A549 (cell line): ENCODE measurements around the gene TCN2. TPM values are rescaled to one million over a fixed set of nuclear protein-coding genes. Genes with fewer than 3 reads are reported as not detected.

Source experiments
- ATAC-seq, 2 experiments: fragments of 200-7000 bp in 1 of 2; fragments of >200 bp in 1 of 2; cut with Nextera tagmentation in 1 of 2; cut with Tn5 transposase in 1 of 2; 3 replicates each; pipeline versions ENCODE4 v1.8.0 to v1.9.1; 2018 to 2020; ENCODE audit warnings: mild to moderate bottlenecking in 1 of 2, moderate library complexity in 1 of 2
- CTCF ChIA-PET: fragments of 300-600 bp; sonication (Branson Sonifier 250); formaldehyde crosslinking; extraction: SDS; loops from one replicate; lab custom pipeline; 2021; ENCODE audit warnings: antibody characterized with exemption, inconsistent platforms; lab: Yijun Ruan, JAX
- POLR2A ChIA-PET: fragments of 350-600 bp; formaldehyde crosslinking; extraction: SDS; loops from one replicate; lab custom pipeline; 2021; ENCODE audit warnings: antibody characterized with exemption, inconsistent platforms; lab: Yijun Ruan, JAX
- DNase-seq, 2 experiments: peaks; one replicate each; pipeline versions ENCODE4 v3.0.0 to v3.0.0-alpha.2; 2011 to 2016; ENCODE audit warnings: low read depth in 1 of 2, low spot score in 1 of 2
- FAIRE-seq: peaks from 2 replicates; lab custom pipeline; 2011; peaks lifted over from hg19 to GRCh38; lab: Jason Lieb, UNC
- H3K27ac ChIP-seq, 2 experiments: fragments of >200 bp; sonication (Bioruptor Twin); formaldehyde crosslinking; 3 replicates each; pipeline ENCODE4 v1.5.1; 2016 to 2017
- H3K4me1 ChIP-seq: fragments of >200 bp; sonication (Bioruptor Twin); formaldehyde crosslinking; 3 replicates; pipeline ENCODE4 v1.6.1; 2016
- H3K4me2 ChIP-seq: fragments of >200 bp; sonication (Bioruptor Twin); formaldehyde crosslinking; 3 replicates; pipeline ENCODE4 v1.6.1; 2016
- H3K4me3 ChIP-seq: fragments of >200 bp; sonication (Bioruptor Twin); formaldehyde crosslinking; 3 replicates; pipeline ENCODE4 v1.5.1; 2016
- H3K9me3 ChIP-seq: fragments of >200 bp; sonication (Bioruptor Twin); formaldehyde crosslinking; 3 replicates; pipeline ENCODE4 v1.6.1; 2016
- BHLHE40 ChIP-seq: IDR thresholded peaks from 2 replicates; pipeline ENCODE4 v1.6.1; 2012; ENCODE audit warnings: low read depth, low read length, inconsistent platforms
- CBX2 ChIP-seq: fragments of 200-600 bp; sonication (generic); IDR thresholded peaks from 2 replicates; pipeline ENCODE4 v1.6.1; 2016; ENCODE audit warnings: low read depth, mild to moderate bottlenecking, borderline replicate concordance
- CHD4 ChIP-seq: fragments of 200-600 bp; sonication (generic); IDR thresholded peaks from 2 replicates; pipeline ENCODE4 v1.6.1; 2016; ENCODE audit warnings: antibody characterized with exemption, mild to moderate bottlenecking, borderline replicate concordance
- E2F6 ChIP-seq: IDR thresholded peaks from 2 replicates; pipeline ENCODE4 v1.6.1; 2012; ENCODE audit warnings: low read depth, borderline replicate concordance
- EHMT2 ChIP-seq: fragments of 200-600 bp; sonication (generic); IDR thresholded peaks from 2 replicates; pipeline ENCODE4 v1.6.1; 2016; ENCODE audit warnings: antibody characterized with exemption, low read depth, mild to moderate bottlenecking, moderate library complexity
- EP300 ChIP-seq, 2 experiments: fragments of >200 bp; sonication (Bioruptor Twin); formaldehyde crosslinking; IDR thresholded peaks; 2 replicates in 1 of 2; 3 replicates in 1 of 2; pipeline ENCODE4 v1.6.1; 2016 to 2017
- FOXS1 ChIP-seq: fragments of 250-450 bp; sonication (Bioruptor Pico); IDR thresholded peaks from 2 replicates; pipeline ENCODE4 v1.5.0; 2020; ENCODE audit warnings: mild to moderate bottlenecking, moderate library complexity
- GATA3 ChIP-seq: IDR thresholded peaks from 2 replicates; pipeline ENCODE4 v1.6.1; 2012; ENCODE audit warnings: borderline replicate concordance
- HEYL ChIP-seq: fragments of 250-450 bp; sonication (Bioruptor Pico); IDR thresholded peaks from 2 replicates; pipeline ENCODE4 v1.8.0; 2021; ENCODE audit warnings: mild to moderate bottlenecking, moderate library complexity
- HOXA7 ChIP-seq: fragments of 250-450 bp; sonication (Bioruptor Pico); IDR thresholded peaks from 2 replicates; pipeline ENCODE4 v1.5.0; 2020; ENCODE audit warnings: mild to moderate bottlenecking, moderate library complexity
- KDM5A ChIP-seq: fragments of 200-600 bp; sonication (generic); IDR thresholded peaks from 2 replicates; pipeline ENCODE4 v1.6.1; 2016; ENCODE audit warnings: antibody characterized with exemption, mild to moderate bottlenecking
- MAFK ChIP-seq: fragments of 450-650 bp; IDR thresholded peaks from 2 replicates; pipeline ENCODE4 v1.6.1; 2014; ENCODE audit not compliant: partially characterized antibody
- NPAS2 ChIP-seq: fragments of 250-450 bp; sonication (Bioruptor Pico); IDR thresholded peaks from 2 replicates; pipeline ENCODE4 v1.8.0; 2022; ENCODE audit warnings: mild to moderate bottlenecking, moderate library complexity, borderline replicate concordance
- POLR2A ChIP-seq: IDR thresholded peaks from 2 replicates; pipeline ENCODE4 v1.6.1; 2012; ENCODE audit warnings: mild to moderate bottlenecking, low read length
- RAD21 ChIP-seq, 2 experiments: fragments of >200 bp in 1 of 2; sonication (Bioruptor Twin) in 1 of 2; formaldehyde crosslinking in 1 of 2; IDR thresholded peaks in 1 of 2; conservative IDR thresholded peaks in 1 of 2; 2 replicates in 1 of 2; 3 replicates in 1 of 2; pipeline ENCODE4 v1.6.1; 2012 to 2018; ENCODE audit warnings: inconsistent platforms in 1 of 2
- RNF2 ChIP-seq: fragments of 200-600 bp; sonication (generic); IDR thresholded peaks from 2 replicates; pipeline ENCODE4 v1.6.1; 2016; ENCODE audit warnings: low read depth, mild to moderate bottlenecking, antibody characterized with exemption, moderate library complexity, borderline replicate concordance
- USF2 ChIP-seq: fragments of 450-650 bp; IDR thresholded peaks from 2 replicates; pipeline ENCODE4 v1.6.1; 2014; ENCODE audit warnings: antibody characterized with exemption
- ZFP36 ChIP-seq: fragments of 450-650 bp; IDR thresholded peaks from 2 replicates; pipeline ENCODE4 v1.6.1; 2014; ENCODE audit warnings: borderline replicate concordance; ENCODE audit not compliant: partially characterized antibody
- ZNF302 ChIP-seq: fragments of 250-450 bp; sonication (Bioruptor Pico); IDR thresholded peaks from 2 replicates; pipeline ENCODE4 v1.9.0; 2021; ENCODE audit warnings: inconsistent platforms, mild to moderate bottlenecking, moderate library complexity
- ZSCAN20 ChIP-seq: fragments of 250-450 bp; sonication (Bioruptor Pico); IDR thresholded peaks from 2 replicates; pipeline ENCODE4 v1.8.0; 2022; ENCODE audit warnings: mild to moderate bottlenecking, moderate library complexity
- WGBS: methylation state at CpG from one replicate; pipeline ENCODE4 v1.1.6; 2017; ENCODE audit errors: missing lambda C conversion rate; 5-methylcytosine and 5-hydroxymethylcytosine counted together
- polyA plus RNA-seq, 4 experiments: library from polyadenylated mRNA; depleted of rRNA in 3 of 4; stranded (reverse); fragments of >200 nt; fragmentation: RNase III in 1 of 4; extraction: RNeasy Plus Mini Kit Qiagen cat#74134 plus additional on column Dnase treatment in 1 of 4; gene quantifications; 2 replicates in 3 of 4; 3 replicates in 1 of 4; pipeline ENCODE4 v1.2.3, GENCODE V29; 2011 to 2017
- TF ChIP-seq, protein P1 (sequence below): fragments of 250-450 bp; sonication (Bioruptor Pico); IDR thresholded peaks from 2 replicates; pipeline ENCODE4 v1.5.0; 2020; ENCODE audit warnings: low read depth, mild to moderate bottlenecking, moderate library complexity
- TF ChIP-seq, protein P2 (sequence below): IDR thresholded peaks from 2 replicates; pipeline ENCODE4 v1.6.1; 2012

Gene TCN2
- polyA plus RNA-seq, 2 of the 4 experiments (the other 2 are of a cell fraction) = 3.9 to 4.3 TPM

DNA sequence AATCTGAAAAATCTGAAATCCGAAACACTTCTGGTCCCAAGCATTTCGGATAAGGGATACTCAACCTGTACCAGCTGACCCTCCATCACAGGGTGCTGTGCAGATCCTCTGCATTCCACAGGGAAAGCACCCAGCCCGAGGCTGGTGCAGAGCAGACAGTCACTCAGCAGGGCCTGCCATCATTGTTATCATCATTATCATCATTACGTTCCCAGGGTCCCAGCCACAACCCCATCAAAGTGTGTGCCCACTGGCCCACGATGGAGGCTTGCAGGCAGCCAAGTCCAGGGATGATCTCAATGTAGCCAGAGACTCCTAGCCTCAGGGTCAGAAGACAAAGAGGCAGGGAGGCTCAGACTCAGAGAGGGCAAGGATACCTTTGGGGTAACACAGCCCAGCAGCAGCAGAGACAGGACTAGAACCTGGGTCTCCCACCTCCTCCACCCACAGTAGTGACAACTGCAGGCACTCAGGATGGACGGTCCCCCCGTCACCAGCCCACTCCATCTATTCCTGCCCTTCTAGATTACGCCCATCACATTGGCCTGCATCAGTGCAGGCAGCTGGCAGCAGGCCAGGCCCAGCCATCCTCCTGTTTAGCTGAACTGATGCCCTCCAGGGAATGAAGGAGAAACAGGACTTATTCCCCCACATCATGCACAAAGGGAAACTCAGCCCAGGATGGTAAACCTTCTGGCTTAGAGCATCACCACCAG, 42.8 kb upstream of the TCN2 start:
- no peak for FAIRE-seq
- WGBS = 87% methylated on average over 6 of the region's 8 CpGs
- Histone ChIP-seq H3K27ac (peak overlapping the region; percentile 18 to 70; a peak in 3 of 6 replicates), H3K4me1 (peaks cover 68% of the 10 kb centered on the region), H3K4me3 (no peak overlapping the region), H3K4me2 (peak overlapping the region; percentile 36; the same call in 1 of the 3 replicates), H3K9me3 (no peaks in the 10 kb centered on the region)
- ATAC-seq = no peak
- ChIA-PET CTCF (interaction anchor here (1.3 kb wide), 1 partner anchor 70 kb away, joined by 4 read pairs; no protein-coding TSS in a partner anchor), POLR2A (interaction anchor here (0.6 kb wide), 1 partner anchor 164 kb away, joined by 5 read pairs; no protein-coding TSS in a partner anchor)
- DNase-seq = no peak
- no peak for TF ChIP-seq CBX2
- no peak for TF ChIP-seq HOXA7
- no peak for TF ChIP-seq USF2
- TF ChIP-seq GATA3 = no peak

DNA sequence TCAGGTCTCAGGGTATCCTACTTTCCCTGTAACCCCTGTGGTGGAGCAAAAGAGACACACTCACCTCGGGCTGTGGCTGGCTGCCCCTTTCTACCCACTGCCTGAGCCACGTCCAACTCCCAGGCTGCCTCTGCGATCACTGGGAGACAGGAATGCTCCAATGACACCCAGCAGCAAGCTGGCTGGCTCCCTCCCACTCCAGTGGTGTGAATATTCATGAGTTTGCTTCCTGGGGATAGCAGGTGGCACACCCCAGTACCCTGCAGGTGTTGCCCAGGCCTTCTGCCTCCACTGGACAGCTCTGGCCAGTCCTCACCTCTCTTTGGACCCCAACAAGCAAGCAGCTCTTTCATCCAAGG, 42.2 kb upstream of the TCN2 start:
- no peak overlapping the region for H3K4me3 ChIP-seq
- no peak for ATAC-seq
- no peak for FAIRE-seq
- POLR2A ChIA-PET = interaction anchor here (0.6 kb wide), 1 partner anchor 164 kb away, joined by 5 read pairs; no protein-coding TSS in a partner anchor
- H3K27ac ChIP-seq = peak overlapping the region; percentile 18 to 70; a peak in 3 of 6 replicates
- H3K4me1 ChIP-seq = peaks cover 67% of the 10 kb centered on the region
- H3K4me2 ChIP-seq = peak overlapping the region; percentile 36; the same call in 2 of the 3 replicates
- no peaks in the 10 kb centered on the region for H3K9me3 ChIP-seq
- no peak for DNase-seq
- TF ChIP-seq EP300 (IDR thresholded peaks at IDR 0.05) (no peak), E2F6 (no peak), FOXS1 (CRISPR knock-in tag) (no peak), CHD4 (no peak), ZNF302 (CRISPR knock-in tag) (no peak), BHLHE40 (no peak), MAFK (no peak), RNF2 (no peak), ZSCAN20 (CRISPR knock-in tag) (no peak), HEYL (no peak), HOXA7 (no peak), RAD21 (conservative IDR thresholded peaks at IDR 0.05 in 1 of 2, IDR thresholded peaks at IDR 0.05 in 1 of 2) (no peak), POLR2A (no peak), EHMT2 (no peak), KDM5A (no peak)
- TF ChIP-seq, protein P1, sequence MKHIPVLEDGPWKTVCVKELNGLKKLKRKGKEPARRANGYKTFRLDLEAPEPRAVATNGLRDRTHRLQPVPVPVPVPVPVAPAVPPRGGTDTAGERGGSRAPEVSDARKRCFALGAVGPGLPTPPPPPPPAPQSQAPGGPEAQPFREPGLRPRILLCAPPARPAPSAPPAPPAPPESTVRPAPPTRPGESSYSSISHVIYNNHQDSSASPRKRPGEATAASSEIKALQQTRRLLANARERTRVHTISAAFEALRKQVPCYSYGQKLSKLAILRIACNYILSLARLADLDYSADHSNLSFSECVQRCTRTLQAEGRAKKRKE = no peak
- TF ChIP-seq, protein P2, sequence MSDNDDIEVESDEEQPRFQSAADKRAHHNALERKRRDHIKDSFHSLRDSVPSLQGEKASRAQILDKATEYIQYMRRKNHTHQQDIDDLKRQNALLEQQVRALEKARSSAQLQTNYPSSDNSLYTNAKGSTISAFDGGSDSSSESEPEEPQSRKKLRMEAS = no peak
- TF ChIP-seq, all 56 proteins: peak for 0
- CTCF ChIA-PET = interaction anchor here (1.3 to 2.4 kb wide), 2 partner anchors 69 to 79 kb away, joined by 4 to 7 read pairs; no protein-coding TSS in a partner anchor
- WGBS = no CpG with 5 or more reads among the region's 3 CpGs

DNA sequence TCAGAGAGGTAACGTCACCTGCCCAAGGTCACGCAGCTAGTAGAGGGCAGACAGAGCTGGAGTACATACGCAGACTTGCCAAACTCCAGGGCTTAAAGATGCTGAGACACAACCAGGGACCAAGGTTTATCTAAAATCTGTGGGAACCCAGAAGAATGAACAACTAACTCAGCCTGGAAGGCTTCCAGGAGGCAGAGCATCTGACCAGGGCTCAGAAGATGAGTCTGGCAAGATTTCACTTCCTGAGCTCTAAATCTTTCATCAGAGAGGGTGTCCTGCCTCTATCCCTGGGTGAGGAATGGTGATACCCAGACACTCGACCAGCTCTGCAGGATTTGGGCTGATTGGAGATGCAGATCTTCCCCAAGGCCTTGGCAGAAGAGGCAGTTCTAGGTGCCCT, 41.6 kb upstream of the TCN2 start:
- peaks cover 61% of the 10 kb centered on the region for H3K4me1 ChIP-seq
- ChIA-PET POLR2A (no interaction called here), CTCF (interaction anchor here (1.3 to 2.4 kb wide), 4 partner anchors 12 to 80 kb away, joined by 3 to 7 read pairs (median 4); no protein-coding TSS in a partner anchor)
- H3K4me2 ChIP-seq = peak overlapping the region; percentile 36
- no peaks in the 10 kb centered on the region for H3K9me3 ChIP-seq
- WGBS = 52% methylated on average over 4 of the region's 4 CpGs
- ATAC-seq (peak in 1 of 2 experiments; percentile 28; a peak in 3 of 6 replicates), FAIRE-seq (no peak), DNase-seq (no peak)
- H3K4me3 ChIP-seq = no peak overlapping the region
- H3K27ac ChIP-seq = peak overlapping the region; percentile 18 to 70; a peak in 5 of 6 replicates
- TF ChIP-seq POLR2A = no peak
- no peak for TF ChIP-seq USF2
- TF ChIP-seq ZNF302 (CRISPR knock-in tag) = no peak
- TF ChIP-seq NPAS2 (CRISPR knock-in tag) = no peak
- TF ChIP-seq MAFK = no peak
- no peak for TF ChIP-seq ZFP36
